Neural progenitor cell (in vitro differentiated cells): ENCODE data around the gene BRINP2.

Source experiments
- EZH2 ChIP-seq: fragments of 200-600 bp; sonication (generic); IDR thresholded peaks from 2 replicates; pipeline ENCODE4 v1.6.1; 2017; ENCODE audit warnings: antibody characterized with exemption, mild to moderate bottlenecking, moderate library complexity
- TF ChIP-seq, protein P1 (sequence below): fragments of 200-600 bp; sonication (generic); IDR thresholded peaks from 2 replicates; pipeline ENCODE4 v1.5.1; 2017; ENCODE audit warnings: antibody characterized with exemption, mild to moderate bottlenecking

GRCh38 chr1:177128665-177129281, 42.0 kb upstream of the BRINP2 start:
- TF ChIP-seq, protein P1, sequence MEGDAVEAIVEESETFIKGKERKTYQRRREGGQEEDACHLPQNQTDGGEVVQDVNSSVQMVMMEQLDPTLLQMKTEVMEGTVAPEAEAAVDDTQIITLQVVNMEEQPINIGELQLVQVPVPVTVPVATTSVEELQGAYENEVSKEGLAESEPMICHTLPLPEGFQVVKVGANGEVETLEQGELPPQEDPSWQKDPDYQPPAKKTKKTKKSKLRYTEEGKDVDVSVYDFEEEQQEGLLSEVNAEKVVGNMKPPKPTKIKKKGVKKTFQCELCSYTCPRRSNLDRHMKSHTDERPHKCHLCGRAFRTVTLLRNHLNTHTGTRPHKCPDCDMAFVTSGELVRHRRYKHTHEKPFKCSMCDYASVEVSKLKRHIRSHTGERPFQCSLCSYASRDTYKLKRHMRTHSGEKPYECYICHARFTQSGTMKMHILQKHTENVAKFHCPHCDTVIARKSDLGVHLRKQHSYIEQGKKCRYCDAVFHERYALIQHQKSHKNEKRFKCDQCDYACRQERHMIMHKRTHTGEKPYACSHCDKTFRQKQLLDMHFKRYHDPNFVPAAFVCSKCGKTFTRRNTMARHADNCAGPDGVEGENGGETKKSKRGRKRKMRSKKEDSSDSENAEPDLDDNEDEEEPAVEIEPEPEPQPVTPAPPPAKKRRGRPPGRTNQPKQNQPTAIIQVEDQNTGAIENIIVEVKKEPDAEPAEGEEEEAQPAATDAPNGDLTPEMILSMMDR = no peak
- no peak for TF ChIP-seq EZH2
